WI38 (cell line): ENCODE data around the gene PADI6.

Source experiments
- H3K4me3 ChIP-seq: 2 replicates; pipeline ENCODE4 v1.5.1; 2011; ENCODE audit warnings: low read depth, mild to moderate bottlenecking, control low read depth, low read length
- CTCF ChIP-seq: IDR thresholded peaks from 2 replicates; pipeline ENCODE4 v1.5.1; 2012; ENCODE audit warnings: low read depth, mild to moderate bottlenecking, control low read depth, low read length

PADI6 gene

GRCh38 chr1:17359031-17359430, 13.0 kb upstream of the PADI6 start:
- no peak overlapping the region for H3K4me3 ChIP-seq
- TF ChIP-seq CTCF: no peak

- no peak for TF ChIP-seq CTCF
These were observed 12.2 kb upstream of the PADI6 start for GRCh38 chr1:17359808-17360207.

GRCh38 chr1:17360272-17360956, 11.6 kb upstream of the PADI6 start:
- TF ChIP-seq CTCF: no peak
- no peak overlapping the region for H3K4me3 ChIP-seq

More at GRCh38 chr1:17359808-17360207, 12.2 kb upstream of the PADI6 start:
- no peak overlapping the region for H3K4me3 ChIP-seq

- H3K4me3 ChIP-seq: no peak overlapping the region
- no peak for TF ChIP-seq CTCF
These were observed 10.3 kb upstream of the PADI6 start for GRCh38 chr1:17361687-17362086.

- TF ChIP-seq CTCF: no peak
- H3K4me3 ChIP-seq: no peak overlapping the region
These were observed 8.6 kb upstream of the PADI6 start for GRCh38 chr1:17363351-17363750.

GRCh38 chr1:17363771-17364170, 8.2 kb upstream of the PADI6 start:
- H3K4me3 ChIP-seq: no peak overlapping the region

GRCh38 chr1:17365293-17365692, 6.7 kb upstream of the PADI6 start:
- TF ChIP-seq CTCF: no peak
- no peak overlapping the region for H3K4me3 ChIP-seq

More at GRCh38 chr1:17363771-17364170, 8.2 kb upstream of the PADI6 start:
- no peak for TF ChIP-seq CTCF
